Body of pancreas (tissue), 4 donors: Measurements from ENCODE around the gene SEC14L2.

Source experiments
- POLR2A ChIP-seq, 3 donors: fragments of 450-650 bp; IDR thresholded peaks; one replicate each; pipeline ENCODE4 v1.6.1; 2016; ENCODE audit warnings: antibody characterized with exemption in 3 of 3, mild to moderate bottlenecking in 2 of 3
- TF ChIP-seq, protein P1 (sequence below), 7 experiments: fragments of 450-650 bp in 4 of 7; fragments of 200-600 bp in 3 of 7; sonication (generic) in 3 of 7; IDR thresholded peaks; one replicate each; pipeline ENCODE4 v1.5.1; 2016 to 2019; ENCODE audit warnings: antibody characterized with exemption in 7 of 7

DNA sequence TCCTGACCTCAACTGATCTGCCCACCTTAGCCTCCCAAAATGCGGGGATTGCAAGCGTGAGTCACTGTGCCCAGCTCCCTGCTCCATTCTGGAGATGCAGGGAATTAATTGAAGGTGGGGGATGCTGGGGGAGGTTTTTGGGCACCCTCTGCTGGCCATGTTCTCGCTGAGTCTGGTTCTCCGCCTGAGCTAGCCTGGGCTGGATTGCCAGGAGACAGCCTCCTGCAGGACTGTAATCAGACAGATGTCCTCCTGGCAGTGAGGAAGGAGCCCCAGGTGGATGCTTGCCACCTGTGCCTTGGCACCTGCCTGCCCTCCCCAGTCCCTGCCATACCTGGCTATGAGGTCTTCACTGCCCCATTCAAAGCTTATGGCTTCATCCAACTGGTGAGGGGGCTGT is 34.1 kb downstream of the SEC14L2 start:
- TF ChIP-seq, protein P1, sequence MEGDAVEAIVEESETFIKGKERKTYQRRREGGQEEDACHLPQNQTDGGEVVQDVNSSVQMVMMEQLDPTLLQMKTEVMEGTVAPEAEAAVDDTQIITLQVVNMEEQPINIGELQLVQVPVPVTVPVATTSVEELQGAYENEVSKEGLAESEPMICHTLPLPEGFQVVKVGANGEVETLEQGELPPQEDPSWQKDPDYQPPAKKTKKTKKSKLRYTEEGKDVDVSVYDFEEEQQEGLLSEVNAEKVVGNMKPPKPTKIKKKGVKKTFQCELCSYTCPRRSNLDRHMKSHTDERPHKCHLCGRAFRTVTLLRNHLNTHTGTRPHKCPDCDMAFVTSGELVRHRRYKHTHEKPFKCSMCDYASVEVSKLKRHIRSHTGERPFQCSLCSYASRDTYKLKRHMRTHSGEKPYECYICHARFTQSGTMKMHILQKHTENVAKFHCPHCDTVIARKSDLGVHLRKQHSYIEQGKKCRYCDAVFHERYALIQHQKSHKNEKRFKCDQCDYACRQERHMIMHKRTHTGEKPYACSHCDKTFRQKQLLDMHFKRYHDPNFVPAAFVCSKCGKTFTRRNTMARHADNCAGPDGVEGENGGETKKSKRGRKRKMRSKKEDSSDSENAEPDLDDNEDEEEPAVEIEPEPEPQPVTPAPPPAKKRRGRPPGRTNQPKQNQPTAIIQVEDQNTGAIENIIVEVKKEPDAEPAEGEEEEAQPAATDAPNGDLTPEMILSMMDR (IDR thresholded peaks at IDR 0.05), result no peak
- TF ChIP-seq POLR2A (IDR thresholded peaks at IDR 0.05), result no peak
